Measurements from ENCODE around the gene CD48.
"Not testable (repeated sequence)": the region's sequence is repeated elsewhere in the genome, so short reads cannot be mapped to it uniquely, and the experiment has no call there.

Gene CD48

DNA sequence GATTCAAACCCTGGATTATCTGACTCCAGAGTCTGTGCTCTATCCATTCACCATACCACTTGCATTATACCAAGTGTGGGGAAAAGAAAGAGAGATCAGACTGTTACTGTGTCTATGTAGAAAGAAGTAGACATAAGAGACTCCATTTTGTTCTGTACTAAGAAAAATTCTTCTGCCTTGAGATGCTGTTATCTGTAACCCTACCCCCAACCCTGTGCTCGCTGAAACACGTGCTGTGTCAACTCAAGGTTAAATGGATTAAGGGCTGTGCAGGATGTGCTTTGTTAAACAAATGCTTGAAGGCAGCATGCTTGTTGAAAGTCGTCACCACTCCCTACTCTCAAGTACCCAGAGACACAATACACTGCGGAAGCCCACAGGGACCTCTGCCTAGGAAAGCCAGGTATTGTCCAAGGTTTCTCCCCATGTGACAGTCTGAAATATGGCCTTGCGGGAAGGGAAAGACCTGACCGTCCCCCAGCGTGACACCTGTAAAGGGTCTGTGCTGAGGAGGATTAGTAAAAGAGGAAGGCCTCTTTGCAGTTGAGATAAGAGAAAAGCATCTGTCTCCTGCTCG lies 59.5 kb downstream of the CD48 start:
- not testable (repeated sequence) for DNase-seq (ENCODE audit: low spot score)

DNA sequence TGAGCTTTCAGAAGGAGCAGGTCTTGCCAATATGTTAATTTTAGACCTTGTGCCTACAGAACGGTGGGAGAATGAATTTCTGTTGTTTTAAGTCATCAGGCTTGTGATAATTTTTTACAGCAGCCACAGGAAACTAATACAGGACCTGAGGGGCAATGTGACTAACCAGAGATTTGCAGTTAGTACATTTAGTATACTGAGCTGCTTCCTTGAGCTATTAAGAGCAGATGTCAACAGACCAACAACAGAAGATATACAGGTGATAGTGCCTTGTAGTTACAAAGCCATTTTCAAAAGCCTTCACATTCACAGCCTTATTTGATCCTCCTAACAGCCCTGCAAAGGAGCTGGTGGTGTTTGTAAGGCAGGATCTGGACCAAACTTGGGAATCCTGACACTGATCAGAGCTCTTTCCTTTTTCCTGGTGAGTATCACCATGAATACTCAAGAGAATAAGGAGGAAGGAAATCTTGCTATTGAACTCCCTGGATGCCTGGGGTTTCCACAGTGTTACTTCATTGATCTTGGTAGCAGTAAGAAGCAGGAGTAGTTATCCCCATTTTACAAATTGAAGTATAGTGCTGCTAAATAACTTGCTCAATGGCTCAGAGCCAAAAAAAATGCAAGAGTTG lies 60.1 kb downstream of the CD48 start:
- no peak for DNase-seq (ENCODE audit: low spot score)

DNA sequence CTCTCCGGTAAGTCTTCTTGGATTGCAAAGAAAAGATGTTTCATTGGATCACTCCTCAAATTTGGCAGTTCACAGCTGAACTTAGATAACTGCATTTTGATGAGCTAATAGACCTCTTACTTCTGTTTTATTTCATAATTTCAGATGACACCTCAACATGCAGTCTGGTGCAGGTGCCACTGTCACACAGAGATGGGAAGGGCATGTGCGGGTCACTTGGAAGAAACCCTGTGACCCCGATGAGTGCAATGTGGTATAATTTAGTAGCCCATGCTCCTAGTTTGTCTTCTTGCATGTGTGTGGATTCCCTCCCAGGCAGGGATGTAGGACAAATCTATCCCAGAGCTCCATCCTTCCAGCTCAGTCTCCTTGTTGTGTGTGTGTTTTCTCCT lies 64.3 kb downstream of the CD48 start:
- DNase-seq (ENCODE audit: low spot score): no peak

DNA sequence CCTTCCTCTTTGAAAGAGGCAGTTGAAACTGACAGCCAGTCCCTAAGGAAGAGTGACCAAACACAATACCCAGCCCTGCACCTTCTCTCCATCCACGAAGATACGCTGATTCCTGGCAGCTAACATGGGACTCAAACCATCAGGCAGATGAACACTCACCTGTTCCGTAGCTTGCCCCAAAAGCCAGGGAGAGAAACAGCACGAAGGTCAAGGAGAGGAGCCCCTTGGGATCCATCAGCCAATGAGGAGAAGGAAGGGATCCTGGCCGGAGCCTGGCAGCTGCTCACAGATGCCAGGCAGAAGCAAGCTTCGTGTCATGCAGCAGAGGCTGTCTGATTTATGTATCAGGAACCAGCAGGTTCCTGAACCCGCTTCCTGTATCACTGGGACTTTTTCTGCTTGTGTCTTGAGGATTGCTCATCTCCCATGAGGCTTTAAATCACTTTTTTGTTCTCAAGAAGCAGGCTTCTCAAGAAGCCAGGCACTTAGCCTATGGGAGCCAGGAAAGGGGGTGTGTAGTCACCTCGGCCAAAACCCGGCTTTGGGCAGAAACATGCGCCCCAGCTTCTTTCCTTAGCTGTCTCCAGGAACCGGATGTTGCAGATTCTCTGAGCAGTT lies 64.8 kb downstream of the CD48 start, which contains the start of gene SLAMF1:
Gene SLAMF1, minus strand, starts transcription at position 334 of the 618 bp plus-strand sequence. Its CDS starts 99 bp downstream, at position 235.
- no peak for DNase-seq (ENCODE audit: low spot score)

DNA sequence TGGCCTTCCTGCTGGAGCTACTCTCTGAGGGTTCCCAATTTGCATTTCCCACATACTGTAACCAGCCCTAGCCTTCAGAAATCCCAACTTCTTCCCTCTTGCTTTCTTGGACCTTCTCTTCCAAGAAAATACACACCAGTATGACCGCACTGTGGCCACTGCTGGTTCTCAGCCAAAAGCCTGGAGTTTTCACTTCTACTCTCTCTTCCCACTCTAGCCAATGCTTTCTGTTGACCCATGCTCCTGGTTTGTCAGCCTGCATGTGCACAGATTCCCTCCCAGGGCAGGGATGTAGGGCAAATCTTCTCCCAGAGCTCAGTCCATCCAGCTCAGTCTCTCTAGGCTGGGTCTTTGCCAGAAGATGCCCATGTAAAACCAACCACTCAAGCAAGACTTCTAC lies 65.4 kb downstream of the CD48 start:
- DNase-seq (ENCODE audit: low spot score): no peak

DNA sequence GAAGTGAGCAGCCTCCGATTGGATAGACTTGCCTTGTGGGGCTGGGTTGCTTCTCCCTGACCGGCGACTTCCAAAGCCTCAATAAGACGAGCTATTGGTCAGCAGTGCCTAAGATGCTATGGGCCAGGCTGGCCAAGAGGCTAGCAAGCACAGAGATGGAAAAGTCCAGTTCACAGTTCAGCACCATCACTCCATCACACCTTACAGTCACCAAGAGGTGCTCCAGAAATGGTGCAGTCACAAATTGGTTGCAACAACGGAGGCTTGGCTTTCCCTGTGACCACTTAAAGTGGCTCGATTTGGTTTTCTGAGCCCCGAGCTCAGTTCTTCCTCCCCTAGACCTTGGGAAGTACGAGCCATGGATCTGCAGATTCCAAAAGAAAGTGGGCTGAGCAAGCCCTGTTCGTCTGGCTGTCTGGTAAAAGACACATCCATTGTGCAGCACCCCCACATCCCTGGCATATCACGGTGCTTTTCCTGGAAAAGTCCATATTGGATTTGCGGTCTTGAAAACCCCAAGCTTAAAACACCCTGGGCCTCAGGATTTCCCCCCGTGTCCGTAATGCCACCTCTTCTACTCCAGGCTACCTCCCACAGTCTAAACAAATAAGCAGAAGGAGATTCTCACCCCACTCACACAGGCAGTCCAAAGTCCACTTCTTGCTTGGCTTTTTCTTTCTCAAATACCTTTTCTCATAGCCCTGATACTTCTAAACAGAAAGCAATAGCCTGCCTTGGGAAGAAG lies 66.1 kb downstream of the CD48 start:
- no peak for DNase-seq (ENCODE audit: low spot score)

DNA sequence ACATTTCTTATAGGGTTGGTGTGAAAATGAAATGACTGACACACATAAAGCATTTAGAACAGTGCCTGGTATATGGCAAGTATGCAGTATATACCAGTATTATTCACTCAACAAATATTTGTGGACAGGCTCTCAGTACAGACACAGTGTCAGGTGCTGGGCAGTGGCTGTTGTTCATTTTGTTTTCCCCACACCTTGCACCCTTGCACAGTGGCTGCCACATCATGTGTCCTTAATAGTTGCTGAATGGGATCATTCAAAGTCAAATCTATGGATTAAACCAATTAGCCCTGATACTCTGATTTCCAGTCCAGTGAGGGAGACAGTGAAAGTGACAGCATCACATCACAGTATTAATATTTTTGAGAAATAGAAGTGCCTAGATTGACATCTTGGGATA lies 67.2 kb downstream of the CD48 start:
- DNase-seq (ENCODE audit: low spot score): no peak

DNA sequence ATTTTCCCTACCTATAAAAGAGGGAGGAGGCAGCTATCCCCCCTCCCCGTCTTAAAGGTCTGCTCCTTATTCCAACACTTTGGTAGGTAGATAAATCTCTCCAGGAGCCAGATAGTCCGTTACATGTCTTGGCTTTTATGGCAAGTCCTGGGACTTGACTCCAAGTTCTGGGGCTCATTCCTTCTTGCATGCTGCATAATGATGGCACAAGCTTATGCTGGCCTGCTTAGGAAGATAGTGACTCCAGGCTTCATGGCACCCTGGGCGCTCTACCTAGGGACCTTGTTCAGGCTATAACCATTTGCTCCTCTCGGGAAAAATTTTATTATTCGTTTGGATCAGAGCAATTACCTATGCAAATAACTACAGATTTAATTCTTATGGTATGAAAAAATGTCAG lies 68.5 kb downstream of the CD48 start:
- no peak for DNase-seq (ENCODE audit: low spot score)

DNA sequence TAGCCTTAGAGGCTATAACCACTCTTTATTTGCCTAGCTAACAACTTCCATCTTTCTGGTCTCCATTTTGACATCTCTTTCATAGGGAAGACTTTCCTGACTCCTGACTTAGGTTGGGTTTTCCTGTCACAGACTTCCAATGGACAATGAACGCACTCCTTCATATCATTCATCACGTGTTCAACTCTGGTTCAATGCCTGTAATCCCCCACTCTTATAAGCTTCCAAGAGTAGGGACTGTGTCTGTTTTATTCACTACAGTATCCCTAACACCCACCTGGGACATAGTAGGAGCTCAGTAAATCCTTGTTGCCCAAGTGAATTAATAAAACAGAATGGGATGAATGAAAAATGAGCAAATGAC lies 69.4 kb downstream of the CD48 start:
- no peak for DNase-seq (ENCODE audit: low spot score)

DNA sequence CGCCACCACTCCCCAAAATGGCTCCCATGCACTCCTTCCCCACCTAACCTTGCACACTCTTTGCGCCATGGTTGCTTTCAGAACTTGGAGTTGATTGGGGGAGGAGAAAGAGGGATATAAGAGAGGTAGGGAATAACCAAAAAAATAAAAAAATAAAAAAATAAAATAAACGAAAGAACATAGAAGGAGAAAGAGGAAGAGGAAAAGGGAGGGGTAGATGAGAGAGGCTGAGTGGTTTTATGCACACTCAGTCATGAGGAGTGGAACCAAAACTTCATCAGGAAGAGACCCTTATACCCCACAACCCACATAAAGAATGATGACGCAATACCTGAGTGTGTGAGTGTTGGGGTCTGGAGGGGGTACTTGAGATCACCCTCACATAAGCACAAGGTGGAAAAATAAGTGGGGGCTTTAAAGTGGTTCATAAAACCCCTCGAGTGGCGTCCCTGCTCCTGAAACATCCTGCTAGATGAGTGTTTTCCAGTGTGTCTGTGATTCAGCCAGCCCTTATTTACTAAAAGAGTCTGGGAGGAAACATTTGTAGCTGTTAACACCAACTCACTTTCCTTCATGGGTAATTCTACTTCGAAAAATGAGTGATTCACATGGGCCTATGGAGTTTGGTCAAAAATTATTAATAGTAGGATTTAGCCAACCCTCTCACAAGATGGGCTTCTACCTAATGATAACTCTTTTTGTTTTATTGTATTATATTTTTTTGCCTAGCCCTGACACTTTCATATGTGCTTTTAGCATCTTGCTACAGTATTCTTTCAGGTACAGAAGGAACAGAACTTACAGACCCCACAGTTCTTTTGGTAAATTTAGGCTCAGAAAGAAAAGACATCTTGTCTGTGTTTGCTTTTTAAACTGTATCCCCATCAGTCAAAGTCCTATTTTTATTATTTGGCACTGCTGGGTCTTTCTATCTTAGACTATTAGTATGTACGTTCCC lies 70.0 kb downstream of the CD48 start:
- no peak for DNase-seq (ENCODE audit: low spot score)

DNA sequence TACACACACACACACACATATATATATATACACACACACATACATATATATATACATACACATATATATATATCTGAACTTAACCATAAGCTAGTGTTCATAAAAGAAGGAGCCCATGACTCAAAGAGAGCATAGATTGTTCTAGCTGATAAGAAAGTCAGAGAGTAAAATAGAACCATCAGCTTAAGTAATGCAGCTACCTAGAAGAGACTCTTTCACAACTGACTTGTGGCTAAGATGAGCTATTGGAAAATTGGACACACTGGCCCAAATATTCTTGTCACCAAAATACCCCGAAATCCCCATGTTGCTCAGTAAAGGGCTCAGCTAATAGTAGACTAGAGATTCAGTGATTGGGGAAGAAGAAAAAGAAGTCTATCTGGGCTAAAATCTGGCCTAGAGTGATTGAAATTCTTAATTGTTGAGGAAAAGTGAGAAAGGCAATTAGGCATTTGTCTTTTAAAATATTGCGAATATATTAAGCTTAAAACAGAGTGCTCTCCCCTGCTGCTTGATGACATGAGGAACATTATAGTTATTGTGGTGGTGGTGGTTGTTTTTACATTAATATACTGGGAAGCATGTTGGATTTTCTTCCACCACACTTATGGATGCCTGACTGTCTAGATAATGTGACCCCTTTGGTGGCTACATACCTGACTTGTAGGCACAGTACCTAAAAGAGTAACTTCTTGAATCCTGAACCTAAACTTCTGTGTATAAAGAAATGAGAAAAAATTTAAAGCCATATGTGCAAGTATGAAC lies 71.1 kb downstream of the CD48 start:
- DNase-seq (ENCODE audit: low spot score): no peak

DNA sequence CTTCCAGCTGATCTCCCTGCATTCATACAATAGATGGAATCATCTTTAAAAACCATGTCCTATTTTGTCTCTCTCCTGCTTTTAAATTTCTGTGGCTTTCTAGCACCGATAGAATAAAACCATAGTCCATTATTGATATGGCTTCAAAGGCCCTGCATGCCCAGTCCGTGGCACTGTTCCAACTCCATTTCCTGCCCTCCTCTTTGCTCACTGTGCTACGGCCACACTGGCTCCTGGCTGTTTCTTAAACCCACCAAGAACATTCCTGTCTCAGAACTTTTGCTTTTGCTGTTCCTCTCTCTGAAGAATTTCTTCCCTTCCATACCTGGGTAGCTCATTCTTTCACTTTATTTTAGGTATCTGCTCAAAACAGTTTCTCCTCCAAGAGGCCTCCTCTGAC lies 72.0 kb downstream of the CD48 start:
- DNase-seq (ENCODE audit: low spot score): no peak

DNA sequence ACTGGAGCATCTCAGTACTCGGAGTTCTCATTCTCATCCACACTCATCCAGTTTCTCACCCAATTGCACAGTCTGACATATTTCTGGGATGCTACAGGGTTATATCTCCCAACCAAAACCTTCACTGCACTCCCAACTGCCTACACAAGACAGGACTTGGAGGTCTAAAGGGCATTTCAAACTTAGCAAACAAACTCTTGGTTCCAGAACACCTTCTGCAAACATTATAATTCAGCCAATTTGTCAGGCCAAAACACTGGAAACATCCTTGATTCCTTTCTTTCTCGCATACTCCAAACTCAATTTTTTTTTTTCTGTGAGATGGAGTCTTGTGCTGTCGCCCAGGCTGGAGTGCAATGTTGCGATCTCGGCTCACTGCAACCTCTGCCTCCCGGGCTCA lies 72.7 kb downstream of the CD48 start:
- DNase-seq (ENCODE audit: low spot score): no peak

DNA sequence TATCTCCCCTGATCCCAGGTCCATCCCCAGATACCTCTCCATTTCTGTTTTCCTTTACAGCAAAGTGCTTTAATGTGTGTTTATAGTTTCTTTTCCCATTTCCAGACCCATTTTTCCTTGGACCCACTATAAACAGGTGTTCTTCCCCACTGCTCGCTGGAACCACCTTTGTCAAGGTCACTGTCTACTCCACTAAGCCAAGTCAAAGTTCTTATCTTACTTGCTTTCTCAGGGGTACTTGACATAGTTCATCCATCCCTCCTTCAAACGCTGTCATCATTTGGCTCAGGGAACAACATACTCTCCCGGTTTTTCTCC lies 73.1 kb downstream of the CD48 start:
- DNase-seq (ENCODE audit: low spot score): no peak

DNA sequence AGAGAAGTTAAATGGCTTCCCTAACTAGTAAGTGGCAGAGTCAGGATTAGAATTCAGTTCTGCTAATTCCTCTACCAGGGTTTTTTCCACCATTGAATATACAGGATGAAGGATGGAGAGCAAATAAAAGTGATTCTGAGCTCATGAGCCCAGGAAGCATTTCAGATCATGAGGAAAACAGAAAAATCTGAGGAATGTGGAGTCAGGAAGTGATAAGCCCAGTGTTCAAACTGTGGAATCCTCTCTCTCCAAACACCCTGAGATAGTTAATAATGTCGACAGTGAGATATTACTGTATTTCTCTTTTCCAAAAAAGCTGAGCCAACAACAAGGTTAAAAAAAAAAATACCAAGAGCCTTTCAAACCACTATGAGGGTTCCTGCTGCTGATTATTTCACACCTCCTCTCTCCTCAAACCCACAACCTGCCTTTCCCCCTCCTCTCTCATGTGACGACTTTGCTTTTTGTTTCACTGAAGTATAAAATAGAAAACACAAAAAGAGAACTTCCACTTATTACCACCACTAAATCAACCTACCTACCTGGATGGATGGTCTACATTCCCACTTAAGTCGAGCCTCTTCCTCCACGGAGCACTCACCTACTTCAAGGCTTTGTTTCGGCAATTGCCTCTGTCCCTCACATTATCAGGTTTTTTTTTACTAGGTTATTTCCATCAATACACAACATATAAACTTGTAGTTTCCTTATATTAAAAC lies 73.6 kb downstream of the CD48 start:
- no peak for DNase-seq (ENCODE audit: low spot score)

DNA sequence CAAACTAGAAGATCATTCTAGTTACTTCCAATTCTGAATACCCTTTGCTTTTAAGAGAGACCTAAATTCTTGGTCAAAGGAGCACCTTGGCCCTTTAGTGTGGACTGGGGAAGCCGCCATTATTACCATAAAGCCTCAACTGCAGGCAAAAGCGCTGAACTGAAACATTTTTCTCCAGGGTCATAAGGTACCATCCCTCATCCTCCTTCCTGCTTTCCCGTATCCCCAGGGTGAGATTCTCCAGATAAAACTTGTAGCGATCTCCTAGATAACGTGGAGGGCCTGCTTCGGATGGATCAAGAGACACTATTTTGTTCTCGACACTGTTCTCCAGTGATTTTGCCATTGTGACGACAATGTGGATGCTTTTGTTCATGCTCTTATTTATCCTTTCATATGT lies 74.6 kb downstream of the CD48 start:
- DNase-seq (ENCODE audit: low spot score): no peak

DNA sequence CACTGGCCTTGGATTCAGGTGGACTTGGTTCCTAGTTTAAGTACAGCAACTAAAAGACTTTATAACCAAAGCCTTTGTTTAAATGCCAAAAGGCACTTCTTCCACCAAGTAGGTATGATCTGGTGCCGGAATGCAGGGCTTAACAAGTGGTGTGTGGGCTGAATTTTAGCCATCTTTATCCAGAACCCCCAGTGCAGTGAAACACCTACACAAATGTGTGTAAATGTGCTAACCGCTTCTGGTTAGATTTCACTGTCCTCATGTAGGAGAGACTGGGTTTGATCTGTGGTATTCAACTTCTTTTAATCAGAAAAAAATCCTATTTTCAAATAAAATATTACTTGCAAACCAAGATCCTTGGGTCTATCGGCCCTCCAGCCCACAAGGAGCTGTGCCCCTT lies 75.1 kb downstream of the CD48 start:
- DNase-seq (ENCODE audit: low spot score): no peak

DNA sequence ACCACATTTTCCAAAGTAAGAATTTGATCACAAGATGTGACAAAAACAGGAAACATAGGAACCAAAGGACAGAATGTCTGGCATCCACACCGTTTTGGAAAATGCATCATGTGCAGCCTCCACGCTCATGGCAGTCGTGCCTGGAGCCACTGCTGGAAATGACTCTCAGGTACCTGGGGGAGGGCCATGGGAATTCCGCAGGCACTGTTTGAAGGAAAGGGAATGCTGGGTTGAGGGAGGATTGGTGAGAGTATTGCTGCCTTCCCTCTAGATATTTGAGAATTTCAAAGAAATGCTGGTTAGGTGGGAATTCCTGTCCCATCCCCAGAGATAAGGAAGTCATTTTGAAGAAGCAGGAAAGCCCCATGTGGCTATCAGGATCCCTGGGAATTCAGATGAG lies 75.5 kb downstream of the CD48 start:
- no peak for DNase-seq (ENCODE audit: low spot score)

DNA sequence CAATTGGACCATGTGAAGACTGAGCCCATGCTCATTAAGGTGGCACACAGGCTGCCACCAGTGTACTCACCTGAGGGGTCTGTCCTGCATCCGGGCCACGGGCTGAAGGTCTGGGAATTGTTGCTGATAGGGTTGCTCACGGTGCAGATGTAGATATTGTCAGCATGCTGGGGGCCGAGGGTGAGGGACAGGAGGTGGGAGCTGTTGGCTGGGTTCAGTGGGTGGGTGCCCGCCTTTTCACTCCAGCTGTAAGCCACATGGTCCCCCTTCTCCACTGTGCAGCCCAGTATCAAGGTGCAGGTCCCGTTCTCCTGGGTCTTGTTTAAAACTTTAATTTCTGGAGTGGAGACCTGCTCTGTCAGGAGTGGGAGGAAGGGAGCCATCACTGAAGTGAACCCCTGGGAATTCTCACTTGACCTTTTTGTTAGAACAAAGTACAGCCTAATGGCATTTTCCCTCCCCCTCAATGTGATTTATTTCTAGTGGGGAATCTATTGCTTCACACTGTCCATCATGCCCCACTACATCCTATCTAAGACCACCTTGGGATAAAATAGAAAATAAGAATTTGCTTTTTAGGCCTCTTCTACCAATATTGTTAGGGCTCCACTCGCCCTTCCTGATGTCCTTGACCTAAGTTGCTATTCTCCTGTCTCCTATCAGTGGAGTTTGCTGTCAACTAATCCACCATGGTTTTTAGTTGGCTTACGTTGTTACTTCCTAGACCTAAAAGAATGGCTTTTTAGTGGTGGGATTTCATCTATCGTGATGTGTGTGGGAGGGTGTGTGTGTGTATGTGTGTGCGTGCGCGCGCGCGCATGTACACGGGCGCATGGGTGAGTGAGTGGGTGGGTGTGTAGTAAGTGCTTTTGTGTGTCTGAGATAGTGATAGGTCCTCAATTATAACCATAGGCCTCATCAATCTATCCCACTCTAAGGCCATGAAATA lies 76.8 kb downstream of the CD48 start:
- no peak for DNase-seq (ENCODE audit: low spot score)
